ENCODE measurements around the gene BLTP3A.
"Not testable (repeated sequence)": the region's sequence is repeated elsewhere in the genome, so short reads cannot be mapped to it uniquely, and the experiment has no call there.

BLTP3A gene

GRCh38 chr6:34793877-34794276 lies 2.0 kb downstream of the BLTP3A start:
- DNase-seq: no peak

- DNase-seq: no peak
Observed at GRCh38 chr6:34795836-34796425, 4.0 kb downstream of the BLTP3A start.

GRCh38 chr6:34798057-34798456 lies 6.2 kb downstream of the BLTP3A start:
- no peak for DNase-seq

GRCh38 chr6:34799547-34799946 lies 7.7 kb downstream of the BLTP3A start:
- no peak for DNase-seq

- no peak for DNase-seq
Observed at GRCh38 chr6:34804543-34804942, 12.7 kb downstream of the BLTP3A start.

GRCh38 chr6:34805074-34805473 lies 13.2 kb downstream of the BLTP3A start:
- DNase-seq: not testable (repeated sequence)

GRCh38 chr6:34806738-34807453 lies 15.0 kb downstream of the BLTP3A start:
- no peak for DNase-seq

GRCh38 chr6:34808473-34808872 lies 16.6 kb downstream of the BLTP3A start:
- not testable (repeated sequence) for DNase-seq

- DNase-seq: not testable (repeated sequence)
Observed at GRCh38 chr6:34809419-34809818, 17.5 kb downstream of the BLTP3A start.

GRCh38 chr6:34810017-34810882 lies 18.4 kb downstream of the BLTP3A start:
- no peak for DNase-seq

GRCh38 chr6:34810936-34811632 lies 19.2 kb downstream of the BLTP3A start:
- DNase-seq: peak; percentile 28 to 30

GRCh38 chr6:34813028-34813713 lies 21.3 kb downstream of the BLTP3A start:
- DNase-seq: no peak

- DNase-seq: no peak
Observed at GRCh38 chr6:34816635-34817301, 24.9 kb downstream of the BLTP3A start.

- no peak for DNase-seq
Observed at GRCh38 chr6:34817446-34817845, 25.6 kb downstream of the BLTP3A start.

- not testable (repeated sequence) for DNase-seq
Observed at GRCh38 chr6:34818872-34819570, 27.1 kb downstream of the BLTP3A start.

GRCh38 chr6:34819571-34820480 lies 27.9 kb downstream of the BLTP3A start:
- DNase-seq: no peak

- no peak for DNase-seq
Observed at GRCh38 chr6:34829137-34829536, 37.3 kb downstream of the BLTP3A start.

- no peak for DNase-seq
Observed at GRCh38 chr6:34832942-34833341, 41.1 kb downstream of the BLTP3A start.

GRCh38 chr6:34834789-34835518 lies 43.1 kb downstream of the BLTP3A start:
- no peak for DNase-seq
